ENCODE data around the gene PRPF31.
"Not testable (repeated sequence)": the region's sequence is repeated elsewhere in the genome, so short reads cannot be mapped to it uniquely, and the experiment has no call there.

The PRPF31 gene

DNA sequence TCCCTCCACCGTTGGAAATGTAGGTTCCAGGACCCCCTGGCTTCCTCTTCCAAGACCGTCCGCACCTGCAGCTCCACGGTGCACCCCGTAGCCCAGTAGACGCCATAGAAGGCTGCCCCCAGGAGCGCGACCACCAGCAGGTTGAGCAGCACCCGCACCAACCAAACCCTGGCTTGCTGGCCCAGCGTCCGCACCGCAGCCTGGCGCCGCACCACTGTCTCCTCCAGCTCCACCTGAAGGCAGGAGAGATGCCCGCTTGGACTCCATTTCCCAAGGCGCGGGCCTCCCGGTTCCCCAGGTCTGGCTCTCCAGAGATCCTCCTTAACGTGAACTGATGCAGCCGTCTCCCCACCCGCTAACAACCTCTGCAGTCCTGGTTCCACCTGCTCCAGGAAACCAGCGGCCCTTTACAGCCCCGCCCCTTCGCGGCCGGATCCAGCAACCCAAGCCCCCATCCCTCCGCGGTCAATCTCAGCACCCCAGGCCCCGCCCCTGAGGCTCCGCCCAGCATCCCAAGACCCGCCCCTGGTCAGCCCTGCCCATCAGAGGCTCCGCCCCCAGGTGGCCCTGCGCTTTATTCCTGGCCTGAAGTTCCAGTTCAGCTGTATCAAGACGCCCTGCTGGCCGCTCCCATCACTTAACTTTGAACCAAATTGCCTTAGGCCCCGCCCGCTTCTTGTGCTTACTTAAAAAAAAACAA lies 49.0 kb downstream of the PRPF31 start:
- no peak for DNase-seq

- DNase-seq = no peak
Measured at GRCh38 chr19:54165222-54165621, 49.7 kb downstream of the PRPF31 start.

- peak; percentile 79 for DNase-seq
Measured at GRCh38 chr19:54168174-54168917, 52.8 kb downstream of the PRPF31 start.

GRCh38 chr19:54169149-54169740 lies 53.7 kb downstream of the PRPF31 start:
- DNase-seq = no peak

GRCh38 chr19:54171736-54172431 lies 56.3 kb downstream of the PRPF31 start:
- not testable (repeated sequence) for DNase-seq

DNA sequence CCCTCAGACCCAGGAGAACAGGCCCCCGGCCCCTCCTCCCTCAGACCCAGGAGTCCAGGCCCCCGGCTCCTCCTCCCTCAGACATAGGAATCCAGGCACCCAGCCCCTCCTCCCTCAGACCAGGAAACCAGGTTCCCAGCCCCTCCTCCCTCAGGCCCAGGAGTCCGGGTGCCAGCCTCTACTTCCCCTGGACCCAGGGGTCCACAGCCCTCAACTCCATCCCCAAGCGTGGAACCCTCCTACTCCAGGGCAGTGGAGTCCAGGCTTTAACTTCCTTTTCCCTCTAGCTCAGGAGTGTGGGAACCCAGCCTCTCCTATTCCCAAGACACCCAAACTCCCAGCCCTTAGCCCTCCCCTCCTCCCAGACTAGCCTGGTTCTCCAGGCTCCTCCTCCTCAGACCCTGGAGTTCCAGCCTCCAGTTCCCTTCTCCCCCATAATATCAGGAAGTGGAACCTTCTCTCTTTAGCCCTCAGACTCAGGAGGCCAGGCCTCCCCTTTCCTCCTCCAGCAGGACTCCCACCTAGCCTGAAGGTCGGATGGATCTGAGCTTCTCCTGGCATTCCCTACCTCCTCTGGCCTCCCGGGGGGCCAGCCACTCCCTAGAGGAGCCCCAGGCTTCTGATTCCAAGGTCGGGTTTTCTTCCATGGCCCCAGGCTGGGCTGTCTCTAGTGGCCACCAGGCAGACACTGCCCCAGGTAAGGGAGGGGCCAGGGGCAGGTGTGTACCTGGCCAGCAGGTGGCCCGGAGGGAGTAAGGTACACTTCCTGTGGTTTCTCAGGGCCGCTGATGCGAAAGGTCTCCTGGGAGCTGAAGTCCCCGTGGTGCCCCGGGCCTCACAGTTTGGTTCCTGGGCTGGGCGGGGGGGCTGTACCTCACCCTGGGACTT lies 57.2 kb downstream of the PRPF31 start, which contains the start of gene TMC4:
TMC4 (minus strand) TSS at position 690 of the 888 bp plus-strand sequence; CDS start at position 647, 43 bp downstream.
- peak; percentile 86 for DNase-seq

DNA sequence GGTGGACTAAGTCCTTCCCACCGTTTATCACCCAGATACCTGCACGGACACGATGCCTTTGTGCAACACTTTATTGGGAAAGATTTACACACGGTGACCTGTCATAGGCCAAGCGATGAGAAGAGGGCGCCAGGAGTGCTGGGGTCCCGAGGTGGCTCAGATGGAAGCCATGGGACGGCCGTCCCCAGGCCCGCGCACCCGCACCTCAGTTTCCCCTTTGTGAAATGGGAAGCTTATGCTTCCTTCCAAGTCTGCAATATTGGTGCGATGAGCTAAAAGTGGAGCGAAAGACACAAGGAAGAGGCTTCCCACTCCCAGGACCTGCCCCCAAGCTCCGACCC lies 57.8 kb downstream of the PRPF31 start:
- no peak for DNase-seq

DNA sequence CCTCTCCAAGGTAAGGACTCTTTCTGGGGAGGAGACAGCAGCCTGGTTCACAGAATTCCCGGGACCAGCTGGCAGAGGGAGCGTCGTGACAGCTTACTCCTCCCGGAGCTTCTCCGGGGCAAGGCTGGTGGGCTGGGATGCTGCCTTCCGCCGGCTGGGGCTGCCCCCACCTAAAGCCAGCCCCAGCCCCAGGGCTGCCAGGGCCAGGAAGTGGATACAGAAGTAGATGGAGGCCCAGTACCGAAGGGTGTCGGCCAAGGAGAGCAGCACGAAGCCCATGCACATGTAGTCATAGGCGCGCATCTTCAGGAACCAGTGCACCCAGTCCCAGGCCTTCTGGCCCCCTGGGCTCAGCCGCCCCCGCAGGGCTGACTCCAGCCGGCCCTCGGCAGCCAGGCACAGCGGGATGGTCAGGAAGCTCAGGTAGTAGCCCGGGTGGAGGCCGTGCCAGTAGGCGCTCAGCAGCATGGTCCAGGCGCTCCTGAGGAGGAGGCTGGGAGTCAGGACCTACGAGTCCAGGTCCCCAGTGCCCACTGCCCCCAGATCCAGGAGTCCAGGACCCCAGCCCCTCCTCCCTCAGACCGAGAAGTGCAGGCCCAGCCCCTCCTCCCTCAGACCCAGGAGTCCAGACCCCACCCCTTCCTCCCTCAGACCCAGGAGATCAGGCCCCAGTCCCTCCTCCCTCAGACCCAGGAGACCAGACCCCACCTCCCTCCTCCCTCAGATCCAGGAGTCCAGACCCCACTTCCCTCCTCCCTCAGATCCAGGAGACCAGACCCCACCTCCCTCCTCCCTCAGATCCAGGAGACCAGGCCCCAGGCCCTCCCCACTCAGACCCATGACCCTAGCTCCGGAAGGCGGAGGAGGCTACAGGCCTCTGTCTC lies 58.6 kb downstream of the PRPF31 start:
- DNase-seq = no peak

DNA sequence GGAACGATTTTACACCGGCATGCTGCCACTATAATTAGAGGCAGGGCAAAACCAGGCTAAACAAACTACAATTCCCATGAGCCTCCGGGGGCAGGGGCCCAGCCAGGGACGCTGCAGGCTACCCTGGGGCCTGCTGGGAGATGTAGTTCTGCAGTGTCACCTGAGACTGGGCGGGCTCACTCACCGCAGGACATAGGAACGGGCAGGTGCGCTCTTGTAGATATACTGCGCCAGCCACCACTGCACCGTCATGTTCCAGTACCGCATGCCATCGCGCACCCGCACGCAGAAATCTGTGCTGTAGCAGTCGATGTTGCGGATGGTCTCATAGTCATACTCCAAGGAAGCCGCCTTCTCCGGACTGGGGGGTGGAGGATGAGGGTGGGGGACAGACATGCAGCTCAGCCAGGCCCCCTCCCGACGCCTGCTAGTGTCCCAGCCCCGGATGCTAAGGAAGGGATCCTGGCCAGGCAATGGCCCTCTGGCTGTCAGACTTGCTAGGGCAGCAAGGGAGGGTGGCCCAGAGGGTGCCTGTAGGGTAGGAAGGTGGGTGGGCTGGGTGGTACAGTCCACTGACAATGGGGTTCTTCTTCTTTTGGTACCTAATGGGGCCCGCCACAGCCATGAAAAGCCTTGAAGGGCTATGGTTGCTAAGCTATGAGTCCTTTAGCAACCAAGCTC lies 63.2 kb downstream of the PRPF31 start:
- DNase-seq = peak; percentile 73

DNA sequence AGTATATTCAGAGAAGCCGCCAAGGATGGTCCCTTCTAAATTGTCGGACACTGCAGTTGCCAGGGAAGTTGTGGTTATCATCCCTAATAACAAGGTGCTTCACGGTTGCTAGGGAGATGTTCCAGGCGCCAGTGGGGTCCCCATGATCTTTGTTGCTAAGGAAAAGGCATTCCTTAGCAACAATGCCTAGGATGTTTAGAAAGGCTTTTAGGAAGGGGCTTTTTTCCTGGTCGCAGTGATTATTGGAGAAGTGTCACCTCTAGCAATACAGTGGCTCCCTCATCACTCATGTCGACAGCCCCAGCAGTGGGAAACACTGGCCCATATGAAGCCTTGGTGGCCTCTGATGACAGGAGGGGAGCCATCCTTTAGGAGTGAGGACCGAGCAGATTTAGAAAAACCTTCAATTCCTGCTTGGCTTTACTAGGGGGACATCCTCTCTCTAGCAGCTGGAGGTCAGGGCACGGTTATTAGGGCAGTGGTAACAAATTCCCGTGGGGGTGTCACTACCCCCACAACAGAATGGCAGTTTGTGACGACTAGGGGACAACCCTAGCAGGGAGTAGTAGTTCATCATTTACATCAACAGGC lies 63.8 kb downstream of the PRPF31 start:
- DNase-seq = no peak

GRCh38 chr19:54179921-54180461 lies 64.4 kb downstream of the PRPF31 start:
- peak; percentile 77 for DNase-seq

DNA sequence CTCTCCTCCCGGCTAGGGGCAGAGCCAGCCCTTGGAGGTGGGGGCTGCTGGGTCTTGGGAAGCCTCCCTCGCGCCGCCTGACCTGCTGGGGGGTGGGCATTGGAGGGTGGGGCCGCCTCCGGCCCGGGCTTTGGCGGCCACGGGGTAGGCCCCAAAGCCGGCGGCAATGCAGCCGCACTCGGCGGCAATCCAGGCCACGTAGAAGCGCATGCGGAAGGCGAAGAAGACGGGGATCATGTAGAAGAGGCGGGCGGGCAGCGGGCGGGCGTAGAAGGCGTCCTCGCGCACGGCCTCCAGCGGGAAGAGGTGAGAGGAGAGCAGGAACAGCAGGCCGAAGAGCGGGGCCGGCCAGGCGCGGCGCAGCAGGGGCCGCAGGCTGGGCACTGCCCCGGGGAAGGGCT lies 65.1 kb downstream of the PRPF31 start:
- DNase-seq = no peak
